Measurements from ENCODE around the gene ZG16.
A peak's percentile ranks its signal among the peaks of the same experiment; 100 is the strongest.

Gene ZG16

GRCh38 chr16:29809850-29810698 lies 32.0 kb downstream of the ZG16 start:
- no peak for DNase-seq (ENCODE audit: low read depth)

DNA sequence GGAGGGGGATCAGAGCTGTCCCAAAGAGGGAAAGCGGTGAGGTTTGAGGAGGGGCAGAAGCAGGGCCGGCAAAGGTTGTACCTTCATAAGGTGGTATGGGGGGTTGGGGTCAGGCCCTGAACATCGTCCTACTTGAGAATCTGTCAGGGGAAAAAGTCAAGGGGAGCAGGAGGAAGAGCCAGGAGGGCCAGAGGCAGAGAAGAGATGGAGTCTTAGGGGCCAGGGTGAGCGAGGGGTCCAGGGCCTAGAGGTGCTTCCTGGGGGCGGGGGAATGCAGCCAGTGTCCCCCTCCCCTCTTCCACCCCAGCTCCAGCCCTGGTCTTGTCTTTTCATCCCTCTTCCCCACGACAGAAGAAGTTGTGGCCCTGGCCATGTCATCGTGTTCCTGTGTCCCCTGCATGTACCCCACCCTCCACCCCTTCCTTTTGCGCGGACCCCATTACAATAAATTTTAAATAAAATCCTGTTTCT lies 32.7 kb downstream of the ZG16 start:
- no peak for DNase-seq (ENCODE audit: low read depth)

GRCh38 chr16:29811170-29811895 lies 33.3 kb downstream of the ZG16 start:
- peak; percentile 91 for DNase-seq (ENCODE audit: low read depth)

GRCh38 chr16:29811896-29812665 lies 34.0 kb downstream of the ZG16 start, which contains the start of gene PRRT2:
PRRT2 (plus strand) TSS chr16:29812193; CDS start chr16:29813055, 862 bp downstream.
- no peak for DNase-seq (ENCODE audit: low read depth)

- DNase-seq (ENCODE audit: low read depth) = no peak
Observed at GRCh38 chr16:29812754-29813643, 34.9 kb downstream of the ZG16 start.

GRCh38 chr16:29813644-29814562 lies 35.8 kb downstream of the ZG16 start:
- DNase-seq (ENCODE audit: low read depth) = no peak

GRCh38 chr16:29814592-29814991 lies 36.5 kb downstream of the ZG16 start:
- DNase-seq (ENCODE audit: low read depth) = no peak

- DNase-seq (ENCODE audit: low read depth) = no peak
Observed at GRCh38 chr16:29815032-29815721, 37.1 kb downstream of the ZG16 start.

DNA sequence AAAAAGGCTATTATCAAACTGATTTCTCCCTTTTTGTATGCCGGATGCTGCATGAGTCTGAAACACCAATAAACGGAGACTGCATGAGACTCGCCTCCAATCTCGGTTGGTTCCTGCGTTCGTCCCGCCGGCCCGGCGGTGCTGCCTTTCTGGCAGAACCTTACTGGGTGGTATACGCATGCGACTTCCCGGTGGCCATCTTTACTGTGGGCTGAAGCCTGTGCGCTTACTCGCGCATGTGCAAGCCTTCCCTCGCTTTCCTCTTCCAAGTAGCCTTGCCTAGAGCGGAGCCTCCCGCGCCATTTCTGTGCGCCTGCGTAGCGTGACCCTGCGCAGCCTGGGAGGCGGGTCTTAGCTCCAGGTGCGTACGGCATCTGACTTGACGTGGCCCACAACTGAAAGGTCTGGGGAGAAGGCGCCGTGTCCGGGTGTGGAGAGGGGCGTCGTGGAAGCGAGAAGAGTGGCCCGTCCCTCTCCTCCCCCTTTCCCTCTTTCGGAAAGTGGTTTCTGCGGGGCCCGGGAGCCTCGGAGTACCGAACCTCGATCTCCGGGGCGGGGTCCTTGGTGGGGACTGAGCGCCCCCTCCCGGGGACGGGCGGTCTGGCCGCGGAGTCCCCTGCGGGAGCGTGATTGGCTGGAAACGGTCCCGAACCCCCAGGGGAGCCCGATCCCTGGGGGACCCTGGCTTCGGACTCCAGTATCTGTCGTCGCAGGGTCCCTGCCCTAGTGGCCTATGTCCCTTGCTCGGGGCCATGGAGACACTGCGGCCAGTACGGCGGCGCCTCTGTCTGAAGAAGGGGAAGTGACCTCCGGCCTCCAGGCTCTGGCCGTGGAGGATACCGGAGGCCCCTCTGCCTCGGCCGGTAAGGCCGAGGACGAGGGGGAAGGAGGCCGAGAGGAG lies 38.0 kb downstream of the ZG16 start, which contains the start of gene PAGR1:
Gene PAGR1 (plus strand): TSS at position 360 of the 901 bp plus-strand sequence. CDS start 374 bp downstream, at position 734.
- DNase-seq (ENCODE audit: low read depth) = peak; percentile 98

DNA sequence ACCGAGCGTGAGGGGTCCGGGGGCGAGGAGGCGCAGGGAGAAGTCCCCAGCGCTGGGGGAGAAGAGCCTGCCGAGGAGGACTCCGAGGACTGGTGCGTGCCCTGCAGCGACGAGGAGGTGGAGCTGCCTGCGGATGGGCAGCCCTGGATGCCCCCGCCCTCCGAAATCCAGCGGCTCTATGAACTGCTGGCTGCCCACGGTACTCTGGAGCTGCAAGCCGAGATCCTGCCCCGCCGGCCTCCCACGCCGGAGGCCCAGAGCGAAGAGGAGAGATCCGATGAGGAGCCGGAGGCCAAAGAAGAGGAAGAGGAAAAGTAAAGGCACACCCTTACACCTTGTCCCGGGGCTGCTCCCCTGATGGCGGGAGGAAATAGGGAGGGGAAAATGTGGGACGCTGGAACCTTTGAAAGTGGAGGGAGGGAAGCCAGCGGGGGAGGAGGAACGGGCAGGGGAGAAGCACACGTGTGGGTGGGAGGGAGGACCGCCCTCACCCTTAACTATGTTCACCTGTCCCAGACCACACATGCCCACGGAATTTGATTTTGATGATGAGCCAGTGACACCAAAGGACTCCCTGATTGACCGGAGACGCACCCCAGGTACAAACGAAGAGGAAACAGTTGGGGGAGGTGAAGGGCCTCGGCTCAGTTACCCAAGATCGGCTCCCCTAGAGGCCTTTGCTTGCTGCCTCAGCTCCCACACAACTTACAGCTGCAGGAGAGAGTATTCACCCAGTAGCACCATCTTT lies 38.8 kb downstream of the ZG16 start:
- no peak for DNase-seq (ENCODE audit: low read depth)

- no peak for DNase-seq (ENCODE audit: low read depth)
Observed at GRCh38 chr16:29818082-29818481, 40.0 kb downstream of the ZG16 start.

- no peak for DNase-seq (ENCODE audit: low read depth)
Observed at GRCh38 chr16:29819506-29819905, 41.5 kb downstream of the ZG16 start.

DNA sequence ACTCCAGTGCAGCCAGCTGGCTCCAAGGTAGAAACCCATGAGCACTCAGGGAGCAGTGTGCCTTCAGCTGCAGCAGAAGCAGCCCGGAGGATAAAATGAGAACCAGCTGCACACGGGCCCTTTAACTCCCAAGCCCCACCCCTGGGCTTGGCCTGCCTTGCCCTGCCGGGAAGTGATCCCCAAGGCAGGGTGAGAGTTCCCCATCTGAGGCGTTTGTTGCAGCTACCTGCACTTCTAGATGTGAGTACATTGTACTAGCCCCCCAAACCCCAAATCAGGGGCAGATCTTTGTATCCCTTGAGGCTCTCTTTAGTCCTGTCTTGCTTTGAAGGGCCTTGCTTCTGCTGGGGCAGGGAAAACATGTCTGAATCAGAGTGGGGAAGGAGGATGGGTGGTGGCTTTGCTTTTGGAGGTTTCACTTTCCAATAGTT lies 42.2 kb downstream of the ZG16 start, which contains the start of gene MVP:
Gene MVP (plus strand): TSS at position 192 of the 431 bp plus-strand sequence. CDS start 10,088 bp downstream, outside the sequence.
- DNase-seq (ENCODE audit: low read depth) = no peak

DNA sequence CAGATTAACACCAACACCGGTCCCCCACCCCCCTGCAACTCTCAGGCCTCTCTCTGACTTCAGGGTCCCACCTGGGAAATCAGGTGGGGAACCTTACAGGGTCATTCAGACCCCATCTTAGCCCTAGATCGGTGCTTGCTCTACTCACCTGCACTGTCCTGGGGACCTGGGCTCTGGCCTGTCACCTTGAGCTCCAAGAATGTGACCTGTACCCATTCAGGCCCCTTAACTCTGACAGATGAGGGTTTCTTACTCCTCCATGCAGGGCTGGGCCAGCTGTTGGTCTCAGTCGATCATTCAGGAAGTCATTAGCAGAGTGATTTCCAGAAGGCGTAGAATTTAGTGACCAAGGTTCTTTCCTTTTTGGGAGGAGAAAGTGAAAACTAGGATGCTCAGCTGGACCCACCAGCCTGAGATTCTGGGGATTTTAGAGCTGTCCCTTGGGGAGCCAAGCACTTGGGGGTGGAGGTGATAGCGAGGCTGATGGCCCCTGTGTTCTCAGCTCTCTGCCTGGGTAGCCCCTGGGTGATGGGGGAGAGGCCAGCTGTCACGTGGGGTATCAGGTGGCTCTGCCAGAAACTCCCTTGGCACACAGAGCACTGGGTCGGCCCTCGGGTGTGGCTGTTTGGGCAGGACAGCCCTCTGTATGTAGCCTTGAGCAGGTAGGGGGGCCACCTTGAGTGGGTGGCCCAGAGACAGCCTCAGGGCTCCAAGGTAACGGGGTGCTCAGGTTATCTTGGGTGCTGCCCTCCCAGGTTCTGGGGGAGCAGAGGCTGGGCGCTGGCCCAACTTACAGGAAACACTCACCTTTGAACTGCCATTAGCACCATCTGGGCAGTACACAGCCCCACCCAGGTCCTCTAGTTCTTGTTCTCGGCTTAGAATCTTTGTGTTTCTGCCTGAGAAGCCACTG lies 42.9 kb downstream of the ZG16 start:
- no peak for DNase-seq (ENCODE audit: low read depth)

DNA sequence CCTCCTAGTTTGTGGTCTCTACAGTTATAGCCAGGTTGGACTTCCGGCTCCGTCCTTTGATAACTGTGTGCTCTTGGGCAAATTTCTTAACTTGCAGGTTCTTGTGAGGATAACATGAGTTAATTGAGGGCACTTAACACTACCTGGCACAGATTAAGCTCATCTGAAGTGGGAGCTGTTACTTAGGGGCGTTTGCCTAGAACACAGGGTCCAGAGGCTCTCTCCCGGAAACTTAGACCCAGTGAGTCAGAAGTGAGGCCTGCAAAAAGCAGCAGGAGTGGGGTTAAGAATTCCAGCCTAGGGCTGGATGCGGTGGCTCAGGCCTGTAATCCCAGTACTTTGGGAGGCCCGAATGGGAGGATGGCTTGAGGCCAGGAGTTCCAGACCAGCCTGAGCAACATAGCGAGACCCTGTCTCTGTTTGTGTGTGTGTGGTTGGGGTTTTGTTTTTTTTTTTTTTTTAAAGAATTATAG lies 43.6 kb downstream of the ZG16 start:
- no peak for DNase-seq (ENCODE audit: low read depth)

DNA sequence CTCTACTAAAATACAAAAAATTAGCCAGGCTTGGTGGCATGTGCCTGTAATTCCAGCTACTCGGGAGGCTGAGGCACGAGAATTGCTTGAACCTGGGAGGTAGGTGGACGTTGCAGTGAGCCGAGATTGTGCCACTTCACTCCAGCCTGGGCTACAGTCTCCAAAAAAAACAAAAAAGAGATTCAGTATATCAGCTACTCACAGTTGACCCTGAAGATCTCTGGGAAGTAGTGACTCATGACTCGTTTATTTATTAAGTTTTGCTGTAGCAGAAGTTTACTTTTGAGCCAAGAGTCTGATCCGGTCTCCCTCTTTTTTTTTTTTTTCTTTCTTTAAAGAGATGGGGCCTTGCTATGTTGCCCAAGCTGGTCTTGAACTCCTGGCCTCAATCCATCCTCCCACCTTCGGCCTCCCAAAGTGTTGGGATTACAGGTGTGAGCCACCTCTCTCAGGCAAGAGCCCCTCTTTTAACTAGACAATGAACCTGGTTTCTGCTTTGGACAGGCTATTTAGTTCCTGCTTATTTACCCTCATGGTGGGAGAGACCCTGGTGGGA lies 46.6 kb downstream of the ZG16 start:
- DNase-seq (ENCODE audit: low read depth) = no peak
